Neuronal stem cell (in vitro differentiated cells): ENCODE results near the gene MAP7D2.

ENCODE experiments used
- DNase-seq: peaks from one replicate; pipeline ENCODE4 v3.0.0-alpha.2; 2013; ENCODE audit warnings: low spot score
- H2AFZ ChIP-seq: one replicate; pipeline ENCODE4 v1.6.1; 2013; ENCODE audit warnings: mild to moderate bottlenecking, low read length, inconsistent platforms
- H2AK5ac ChIP-seq: 2 replicates; pipeline ENCODE4 v1.6.1; 2013; ENCODE audit warnings: low read depth, mild to moderate bottlenecking, inconsistent platforms, low read length, moderate library complexity, mixed read lengths
- H2BK120ac ChIP-seq: 2 replicates; pipeline ENCODE4 v1.6.1; 2013; ENCODE audit warnings: low read depth, mild to moderate bottlenecking, inconsistent platforms, low read length, moderate library complexity, mixed read lengths
- H2BK12ac ChIP-seq: one replicate; pipeline ENCODE4 v1.6.1; 2013; ENCODE audit warnings: low read length, inconsistent platforms
- H2BK15ac ChIP-seq: 2 replicates; pipeline ENCODE4 v1.6.1; 2013; ENCODE audit warnings: mild to moderate bottlenecking, low read length, inconsistent platforms, mixed read lengths
- H2BK5ac ChIP-seq: one replicate; pipeline ENCODE4 v1.6.1; 2013; ENCODE audit warnings: inconsistent platforms, mild to moderate bottlenecking, low read length, moderate library complexity
- H3K14ac ChIP-seq: one replicate; pipeline ENCODE4 v1.6.1; 2013; ENCODE audit warnings: low read length, inconsistent platforms
- H3K18ac ChIP-seq: 2 replicates; pipeline ENCODE4 v1.6.1; 2013; ENCODE audit warnings: low read length, inconsistent platforms
- H3K23ac ChIP-seq: 2 replicates; pipeline ENCODE4 v1.6.1; 2013; ENCODE audit warnings: low read depth, mild to moderate bottlenecking, mixed read lengths, low read length, inconsistent platforms; ENCODE audit not compliant: poor library complexity
- H3K27ac ChIP-seq: replicated peaks from 3 replicates; pipeline ENCODE4 v1.5.1; 2013; ENCODE audit warnings: low read length, inconsistent platforms
- H3K27me3 ChIP-seq, 3 experiments: 2 replicates each; pipeline ENCODE4 v1.6.1; 2013; ENCODE audit warnings: low read length in 3 of 3, mild to moderate bottlenecking in 2 of 3, inconsistent platforms in 1 of 3, low read depth in 1 of 3, mixed read lengths in 1 of 3, moderate library complexity in 1 of 3; ENCODE audit not compliant: control insufficient read depth in 3 of 3, insufficient read depth in 3 of 3
- H3K36me3 ChIP-seq, 2 donors: replicated peaks in 1 of 2; 2 replicates each; pipeline ENCODE4 v1.6.1; 2013; ENCODE audit warnings: low read length in 2 of 2; ENCODE audit not compliant: control insufficient read depth in 2 of 2, insufficient read depth in 2 of 2
- H3K4ac ChIP-seq: 2 replicates; pipeline ENCODE4 v1.6.1; 2013; ENCODE audit warnings: inconsistent platforms, mild to moderate bottlenecking, low read length, moderate library complexity
- H3K4me1 ChIP-seq, 2 donors: 1 replicate in 1 of 2; 2 replicates in 1 of 2; pipeline ENCODE4 v1.6.1; 2013; ENCODE audit warnings: low read length in 2 of 2, low read depth in 1 of 2; ENCODE audit not compliant: control insufficient read depth in 2 of 2, insufficient read depth in 1 of 2
- H3K4me2 ChIP-seq: one replicate; pipeline ENCODE4 v1.6.1; 2013; ENCODE audit warnings: mild to moderate bottlenecking, low read length, inconsistent platforms; ENCODE audit not compliant: insufficient read depth, poor library complexity, severe bottlenecking
- H3K4me3 ChIP-seq, 2 donors: 2 replicates each; pipeline ENCODE4 v1.5.1; 2013; ENCODE audit warnings: low read length in 2 of 2, mild to moderate bottlenecking in 2 of 2, inconsistent platforms in 1 of 2, moderate library complexity in 1 of 2
- H3K79me1 ChIP-seq: one replicate; pipeline ENCODE4 v1.6.1; 2013; ENCODE audit warnings: low read depth, mild to moderate bottlenecking, inconsistent platforms, low read length, moderate library complexity
- H3K9ac ChIP-seq: one replicate; pipeline ENCODE4 v1.6.1; 2013; ENCODE audit warnings: mild to moderate bottlenecking, low read depth, low read length, inconsistent platforms; ENCODE audit not compliant: poor library complexity
- H3K9me3 ChIP-seq, 2 donors: replicated peaks in 1 of 2; 2 replicates each; pipeline versions ENCODE3 to v1.6.1; 2013; ENCODE audit warnings: low read length in 2 of 2, mild to moderate bottlenecking in 2 of 2, inconsistent platforms in 1 of 2, low read depth in 1 of 2, mixed read lengths in 1 of 2, moderate library complexity in 1 of 2; ENCODE audit not compliant: control insufficient read depth in 2 of 2, insufficient read depth in 1 of 2
- H4K8ac ChIP-seq: one replicate; pipeline ENCODE4 v1.6.1; 2013; ENCODE audit warnings: low read depth, mild to moderate bottlenecking, inconsistent platforms, low read length, moderate library complexity
- H4K91ac ChIP-seq: one replicate; pipeline ENCODE4 v1.6.1; 2013; ENCODE audit warnings: low read length, low read depth, mild to moderate bottlenecking, inconsistent platforms; ENCODE audit not compliant: poor library complexity
- WGBS, 2 donors: extraction: QIAGEN DNeasy Blood & Tissue Kit; methylation state at CpG; one replicate each; pipeline ENCODE4 v1.1.7; 2013; ENCODE audit warnings: missing lambda C conversion rate in 2 of 2, mixed read lengths in 1 of 2; ENCODE audit not compliant: insufficient read length in 2 of 2, insufficient replicate concordance in 1 of 2; ENCODE audit errors: extremely low coverage in 2 of 2; 5-methylcytosine and 5-hydroxymethylcytosine counted together

The MAP7D2 gene

DNA sequence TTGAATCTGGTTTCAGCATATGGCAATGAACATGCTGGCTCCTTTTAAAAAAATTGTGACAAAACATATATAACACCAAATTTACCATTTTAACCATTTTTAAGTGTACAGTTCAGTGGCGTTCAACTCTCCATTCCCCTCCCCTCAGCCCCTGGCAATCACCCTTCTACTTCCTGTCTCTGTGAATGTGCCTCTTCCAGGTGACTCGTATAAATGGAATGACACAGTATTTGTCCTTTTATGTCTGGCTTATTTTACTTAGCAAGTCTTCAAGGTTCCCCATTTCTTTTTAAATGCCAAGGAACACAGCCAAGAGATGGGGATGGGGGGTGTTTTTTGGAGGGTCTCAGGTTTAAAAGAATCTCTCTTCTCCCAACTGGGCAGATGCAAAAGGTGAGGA is 90.4 kb downstream of the MAP7D2 start:
- no peak for DNase-seq
- no peaks in the 10 kb centered on the region for H3K79me1 ChIP-seq
- H3K27me3 ChIP-seq: no peaks in the 10 kb centered on the region
- H4K91ac ChIP-seq: no peak overlapping the region
- no CpG with 5 or more reads among the region's 2 CpGs for WGBS, 2 donors
- no peaks in the 10 kb centered on the region for H3K36me3 ChIP-seq
- no peak overlapping the region for H3K27ac ChIP-seq
- H2BK120ac ChIP-seq: no peak overlapping the region
- no peak overlapping the region for H4K8ac ChIP-seq
- no peak overlapping the region for H2BK15ac ChIP-seq
- H3K14ac ChIP-seq: no peak overlapping the region
- no peak overlapping the region for H3K4me3 ChIP-seq
- no peak overlapping the region for H3K9ac ChIP-seq
- no peak overlapping the region for H3K4me2 ChIP-seq
- no peak overlapping the region for H2BK12ac ChIP-seq
- no peak overlapping the region for H3K23ac ChIP-seq
- H3K4ac ChIP-seq: no peak overlapping the region
- no peaks in the 10 kb centered on the region for H3K4me1 ChIP-seq
- H3K18ac ChIP-seq: no peak overlapping the region
- H2BK5ac ChIP-seq: no peak overlapping the region
- no peak overlapping the region for H2AK5ac ChIP-seq
- no peak overlapping the region for H2AFZ ChIP-seq
- H3K9me3 ChIP-seq: no peaks in the 10 kb centered on the region

DNA sequence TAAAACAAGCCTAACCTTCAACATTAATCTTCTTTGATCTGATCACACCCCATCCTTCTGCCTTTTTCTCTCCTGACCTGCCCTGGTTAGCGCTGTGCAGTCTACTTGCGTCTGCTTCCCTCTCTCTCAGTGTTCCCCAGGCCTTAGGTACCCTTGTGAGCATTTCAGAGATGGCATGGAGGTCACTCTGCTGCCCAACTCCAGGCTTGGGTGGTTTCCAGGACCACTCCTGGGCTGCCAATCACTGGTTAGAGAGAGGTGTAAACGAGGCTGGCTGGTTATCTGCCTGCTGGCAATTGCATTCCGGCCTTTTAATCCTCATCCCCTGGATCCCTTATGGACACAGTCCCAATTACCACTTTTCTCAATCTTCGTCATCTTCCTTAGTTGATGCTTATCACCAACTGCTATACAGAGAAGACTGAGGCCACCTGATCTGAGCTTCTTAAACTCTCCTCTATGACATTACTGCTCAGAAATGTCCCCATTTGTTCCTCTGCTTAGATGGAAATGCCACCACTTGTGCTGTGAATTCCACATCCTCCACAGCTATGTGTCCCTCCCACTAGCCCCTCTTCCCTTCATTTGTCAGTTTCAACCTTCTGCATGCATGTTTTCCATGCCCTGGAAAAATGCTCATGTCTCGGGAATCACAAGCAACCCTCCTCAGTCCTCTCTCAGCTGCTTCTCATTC is 96.9 kb downstream of the MAP7D2 start:
- Histone ChIP-seq H3K4me2 (no peak overlapping the region), H3K4ac (no peak overlapping the region), H2AK5ac (no peak overlapping the region), H2BK5ac (no peak overlapping the region), H2AFZ (no peak overlapping the region), H3K14ac (no peak overlapping the region), H2BK15ac (no peak overlapping the region), H3K9ac (no peak overlapping the region), H2BK12ac (no peak overlapping the region), H2BK120ac (no peak overlapping the region), H3K79me1 (peaks cover 1% of the 10 kb centered on the region), H3K36me3 (no peaks in the 10 kb centered on the region), H3K9me3 (peaks cover 0 to 6% of the 10 kb centered on the region in 2 donors), H3K4me1 (no peaks in the 10 kb centered on the region), H4K91ac (no peak overlapping the region), H4K8ac (no peak overlapping the region), H3K27ac (no peak overlapping the region), H3K23ac (no peak overlapping the region), H3K18ac (no peak overlapping the region), H3K4me3 (no peak overlapping the region), H3K27me3 (no peaks in the 10 kb centered on the region)
- WGBS, 2 donors: no CpG with 5 or more reads among the region's 6 CpGs
- DNase-seq: no peak

DNA sequence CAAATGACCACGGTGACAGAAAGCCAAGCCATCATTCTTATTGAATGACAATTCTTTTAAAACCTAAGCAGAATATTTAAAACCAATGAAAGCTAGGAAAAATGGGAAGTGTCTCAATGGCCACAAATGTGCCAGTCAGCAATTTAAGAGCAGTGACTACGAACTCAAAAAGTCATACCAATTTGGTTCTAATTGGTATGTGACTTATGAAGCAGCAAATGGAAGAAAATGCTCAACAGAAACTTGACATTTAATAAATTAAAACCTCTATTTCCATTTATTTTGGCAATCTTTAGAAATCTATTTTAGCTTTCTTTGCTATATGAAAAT is 100.1 kb downstream of the MAP7D2 start:
- Histone ChIP-seq H2BK5ac (no peak overlapping the region), H2AK5ac (no peak overlapping the region), H3K4me1 (no peaks in the 10 kb centered on the region), H3K18ac (no peak overlapping the region), H3K23ac (no peak overlapping the region), H3K14ac (no peak overlapping the region), H2BK12ac (no peak overlapping the region), H3K9ac (no peak overlapping the region), H2AFZ (no peak overlapping the region), H3K4ac (no peak overlapping the region), H3K79me1 (peaks cover 1% of the 10 kb centered on the region), H3K27me3 (no peaks in the 10 kb centered on the region), H3K36me3 (no peaks in the 10 kb centered on the region), H3K9me3 (peaks cover 0 to 6% of the 10 kb centered on the region in 2 donors), H3K4me3 (no peak overlapping the region), H3K4me2 (no peak overlapping the region), H4K91ac (no peak overlapping the region), H2BK120ac (no peak overlapping the region), H3K27ac (no peak overlapping the region), H4K8ac (no peak overlapping the region), H2BK15ac (no peak overlapping the region)
- no CpG with 5 or more reads among the region's 2 CpGs for WGBS, 2 donors
- no peak for DNase-seq

DNA sequence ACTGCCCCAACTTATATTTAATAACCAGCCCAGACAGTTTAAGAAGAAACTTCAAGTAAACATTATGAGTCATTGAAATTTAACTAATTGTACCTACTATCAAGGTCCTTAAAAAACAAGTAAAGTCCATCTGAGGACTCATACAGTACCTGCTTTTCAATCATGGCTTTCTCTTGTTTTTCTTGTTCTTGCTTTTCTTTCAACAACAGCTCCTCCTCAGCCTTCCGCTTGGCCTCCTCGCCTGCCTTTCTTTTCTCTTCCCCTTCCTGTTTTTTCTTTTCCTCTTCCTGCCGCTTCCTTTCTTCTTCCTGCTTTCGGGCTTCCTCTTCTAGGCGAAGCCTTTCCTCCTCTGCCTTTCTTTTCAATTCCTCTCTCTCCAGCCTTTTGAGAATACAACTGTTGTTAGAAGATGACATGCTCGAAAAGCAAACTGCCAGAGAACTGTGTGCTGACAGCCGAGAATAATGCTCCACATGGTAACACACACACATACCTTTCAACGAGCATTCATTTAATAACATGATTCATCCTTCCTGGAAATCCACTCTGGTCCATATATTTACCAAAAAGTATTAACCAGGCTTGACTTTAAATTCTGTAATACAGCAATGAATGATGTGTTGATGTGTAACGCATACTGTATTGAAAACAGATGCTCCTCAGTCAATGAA is 100.6 kb downstream of the MAP7D2 start:
- Histone ChIP-seq H3K4ac (no peak overlapping the region), H4K91ac (no peak overlapping the region), H2AK5ac (no peak overlapping the region), H3K23ac (no peak overlapping the region), H3K14ac (no peak overlapping the region), H3K9ac (no peak overlapping the region), H2BK120ac (no peak overlapping the region), H2BK5ac (no peak overlapping the region), H4K8ac (no peak overlapping the region), H3K4me3 (no peak overlapping the region), H3K27me3 (no peaks in the 10 kb centered on the region), H3K18ac (no peak overlapping the region), H2BK12ac (no peak overlapping the region), H3K27ac (no peak overlapping the region), H2AFZ (no peak overlapping the region), H3K79me1 (peaks cover 1% of the 10 kb centered on the region), H3K36me3 (no peaks in the 10 kb centered on the region), H3K9me3 (peaks cover 0 to 6% of the 10 kb centered on the region in 2 donors), H3K4me1 (no peaks in the 10 kb centered on the region), H3K4me2 (no peak overlapping the region), H2BK15ac (no peak overlapping the region)
- no CpG with 5 or more reads among the region's 9 CpGs for WGBS, 2 donors
- DNase-seq: no peak
